H1 (cell line): ENCODE results near the gene ZNF747. TPM values are rescaled to one million over a fixed set of nuclear protein-coding genes. Genes with fewer than 3 reads are reported as not detected.

Experiments
- CTCF ChIA-PET: fragments of 300-600 bp; sonication (Branson Sonifier 250); formaldehyde crosslinking; loops from one replicate; lab custom pipeline; 2021; ENCODE audit not compliant: partially characterized antibody; lab: Charles Lee
- POLR2A ChIA-PET: fragments of 300-600 bp; sonication (Branson Sonifier 250); formaldehyde crosslinking; loops from one replicate; lab custom pipeline; 2021; ENCODE audit warnings: inconsistent platforms; ENCODE audit not compliant: partially characterized antibody; lab: Charles Lee
- DNase-seq, 2 experiments: peaks; one replicate each; pipeline versions ENCODE4 v3.0.0 to v3.0.0-alpha.2; 2010 to 2022; ENCODE audit warnings: low spot score in 2 of 2, low read depth in 1 of 2, mixed read lengths in 1 of 2
- FAIRE-seq: peaks from 2 replicates; lab custom pipeline; 2011; peaks lifted over from hg19 to GRCh38; lab: Jason Lieb, UNC
- H2AFZ ChIP-seq: 2 replicates; pipeline ENCODE4 v1.8.1; 2012; ENCODE audit warnings: low read length, inconsistent platforms
- H2AK5ac ChIP-seq: 2 replicates; pipeline ENCODE4 v1.6.1; 2013; ENCODE audit warnings: low read depth, low read length
- H2BK120ac ChIP-seq: replicated peaks from 2 replicates; pipeline ENCODE3; 2013; ENCODE audit warnings: low read depth, low read length, inconsistent platforms
- H2BK12ac ChIP-seq: 2 replicates; pipeline ENCODE4 v1.6.1; 2013; ENCODE audit warnings: low read depth, low read length
- H2BK15ac ChIP-seq: 2 replicates; pipeline ENCODE4 v1.6.1; 2013; ENCODE audit warnings: low read length
- H2BK20ac ChIP-seq: 2 replicates; pipeline ENCODE4 v1.6.1; 2013; ENCODE audit warnings: low read length
- H2BK5ac ChIP-seq: 2 replicates; pipeline ENCODE4 v1.6.1; 2013; ENCODE audit warnings: low read depth, low read length
- H3K14ac ChIP-seq: 2 replicates; pipeline ENCODE4 v1.6.1; 2013; ENCODE audit warnings: inconsistent platforms; ENCODE audit not compliant: insufficient read length
- H3K18ac ChIP-seq: 2 replicates; pipeline ENCODE4 v1.6.1; 2013; ENCODE audit warnings: low read length; ENCODE audit errors: extremely low read depth
- H3K23ac ChIP-seq: 2 replicates; pipeline ENCODE4 v1.6.1; 2013; ENCODE audit warnings: inconsistent platforms; ENCODE audit not compliant: insufficient read length
- H3K23me2 ChIP-seq: 2 replicates; pipeline ENCODE4 v1.6.1; 2013; ENCODE audit warnings: low read depth, low read length
- H3K27ac ChIP-seq: 2 replicates; pipeline ENCODE4 v1.6.1; 2011; ENCODE audit warnings: low read depth, low read length, inconsistent platforms
- H3K27me3 ChIP-seq, 4 experiments: replicated peaks in 1 of 4; 1 replicate in 1 of 4; 2 replicates in 3 of 4; pipeline versions ENCODE4 v1.6.1 to v1.8.1; 2011 to 2013; ENCODE audit warnings: low read length in 3 of 4, mild to moderate bottlenecking in 3 of 4, inconsistent platforms in 2 of 4, mixed read lengths in 2 of 4, moderate library complexity in 1 of 4; ENCODE audit not compliant: control insufficient read depth in 3 of 4, insufficient read depth in 3 of 4; ENCODE audit errors: extremely low read depth in 1 of 4
- H3K36me3 ChIP-seq, 4 experiments: 2 replicates each; pipeline versions ENCODE4 v1.6.1 to v1.8.1; 2011 to 2013; ENCODE audit warnings: mild to moderate bottlenecking in 4 of 4, low read length in 3 of 4, moderate library complexity in 2 of 4, control low read depth in 1 of 4, inconsistent platforms in 1 of 4; ENCODE audit not compliant: insufficient read depth in 4 of 4, control insufficient read depth in 2 of 4
- H3K4ac ChIP-seq: replicated peaks from 2 replicates; pipeline ENCODE3; 2013; ENCODE audit warnings: low read length, low read depth, mixed read lengths, inconsistent platforms; ENCODE audit not compliant: insufficient read length
- H3K4me1 ChIP-seq, 4 experiments: replicated peaks in 1 of 4; 1 replicate in 1 of 4; 2 replicates in 3 of 4; pipeline versions ENCODE4 v1.6.1 to v1.8.1; 2011 to 2013; ENCODE audit warnings: low read length in 3 of 4, inconsistent platforms in 2 of 4, mixed read lengths in 1 of 4; ENCODE audit not compliant: insufficient read depth in 4 of 4, control insufficient read depth in 3 of 4
- H3K4me2 ChIP-seq, 2 experiments: 2 replicates each; pipeline versions ENCODE4 v1.6.1 to v1.8.1; 2011 to 2013; ENCODE audit warnings: low read depth in 2 of 2, low read length in 2 of 2, control low read depth in 1 of 2, inconsistent platforms in 1 of 2, mild to moderate bottlenecking in 1 of 2; ENCODE audit not compliant: insufficient read depth in 1 of 2
- H3K4me3 ChIP-seq, 4 experiments: fragments of 200-600, 300-600 bp in 1 of 4; sonication (generic), shearing (Covaris generic), sonication (Bioruptor Twin) in 1 of 4; 2 replicates each; pipeline versions ENCODE4 v1.5.1 to v1.8.1; 2011 to 2016; ENCODE audit warnings: low read length in 4 of 4, low read depth in 3 of 4, control low read depth in 2 of 4, inconsistent platforms in 2 of 4, mild to moderate bottlenecking in 2 of 4, mixed read lengths in 1 of 4, moderate library complexity in 1 of 4; ENCODE audit not compliant: insufficient read depth in 2 of 4; ENCODE audit errors: extremely low read depth in 1 of 4
- H3K56ac ChIP-seq: replicated peaks from 2 replicates; pipeline ENCODE3; 2013; ENCODE audit warnings: low read depth, mild to moderate bottlenecking, mixed read lengths, low read length, inconsistent platforms; ENCODE audit not compliant: insufficient read length
- H3K79me1 ChIP-seq: 2 replicates; pipeline ENCODE4 v1.6.1; 2013; ENCODE audit warnings: low read depth, low read length, control low read depth
- H3K79me2 ChIP-seq, 2 experiments: 2 replicates each; pipeline versions ENCODE4 v1.6.1 to v1.8.1; 2012 to 2013; ENCODE audit warnings: low read length in 2 of 2, mild to moderate bottlenecking in 2 of 2, inconsistent platforms in 1 of 2; ENCODE audit not compliant: insufficient read depth in 2 of 2, control insufficient read depth in 1 of 2
- H3K9ac ChIP-seq, 4 experiments: replicated peaks in 1 of 4; 1 replicate in 1 of 4; 2 replicates in 3 of 4; pipeline versions ENCODE4 v1.6.1 to v1.8.1; 2011 to 2013; ENCODE audit warnings: low read depth in 3 of 4, low read length in 3 of 4, control low read depth in 2 of 4, mild to moderate bottlenecking in 2 of 4, moderate library complexity in 2 of 4, inconsistent platforms in 1 of 4; ENCODE audit errors: extremely low read depth in 1 of 4
- H3K9me3 ChIP-seq, 2 experiments: 2 replicates each; pipeline versions ENCODE4 v1.6.1 to v1.8.1; 2012 to 2013; ENCODE audit warnings: mild to moderate bottlenecking in 2 of 2, moderate library complexity in 2 of 2, control low read depth in 1 of 2, inconsistent platforms in 1 of 2, low read depth in 1 of 2, low read length in 1 of 2, mixed read lengths in 1 of 2; ENCODE audit not compliant: insufficient read depth in 2 of 2
- H4K20me1 ChIP-seq, 2 experiments: replicated peaks in 1 of 2; 2 replicates each; pipeline versions ENCODE3 to v1.8.1; 2011 to 2013; ENCODE audit warnings: inconsistent platforms in 2 of 2, low read length in 2 of 2, mild to moderate bottlenecking in 1 of 2; ENCODE audit not compliant: insufficient read depth in 2 of 2, control insufficient read depth in 1 of 2
- H4K5ac ChIP-seq: 2 replicates; pipeline ENCODE4 v1.6.1; 2013; ENCODE audit warnings: low read length, low read depth, mixed read lengths, inconsistent platforms; ENCODE audit not compliant: insufficient read length
- H4K8ac ChIP-seq: 2 replicates; pipeline ENCODE4 v1.8.0; 2013; ENCODE audit warnings: mild to moderate bottlenecking, moderate library complexity, low read length, inconsistent platforms; ENCODE audit not compliant: insufficient read depth; ENCODE audit errors: extremely low read depth
- H4K91ac ChIP-seq: replicated peaks from 2 replicates; pipeline ENCODE3; 2013; ENCODE audit warnings: low read length, mixed read lengths, inconsistent platforms; ENCODE audit not compliant: insufficient read length
- CHD2 ChIP-seq: IDR thresholded peaks from 2 replicates; pipeline ENCODE4 v1.6.1; 2012; ENCODE audit warnings: low read length, improper control_type of control experiment
- CREB1 ChIP-seq: IDR thresholded peaks from 2 replicates; pipeline ENCODE4 v1.6.1; 2012; ENCODE audit warnings: inconsistent platforms
- NRF1 ChIP-seq: IDR thresholded peaks from 2 replicates; pipeline ENCODE4 v1.6.1; 2011; ENCODE audit warnings: mild to moderate bottlenecking, low read depth, low read length, improper control_type of control experiment
- SRF ChIP-seq: IDR thresholded peaks from 2 replicates; pipeline ENCODE4 v1.6.1; 2011; ENCODE audit warnings: mild to moderate bottlenecking, low read depth, low read length, moderate library complexity
- WGBS, 2 experiments: shearing (Covaris generic) in 1 of 2; methylation state at CpG; one replicate each; pipeline versions ENCODE4 v1.1.6 to v1.1.7; 2013 to 2015; ENCODE audit warnings: low lambda C conversion rate in 2 of 2, mixed read lengths in 2 of 2, inconsistent platforms in 1 of 2, low coverage in 1 of 2, missing lambda C conversion rate in 1 of 2; ENCODE audit not compliant: insufficient replicate concordance in 2 of 2, insufficient coverage in 1 of 2, insufficient read length in 1 of 2; ENCODE audit errors: extremely low coverage in 1 of 2, missing lambda C conversion rate in 1 of 2; 5-methylcytosine and 5-hydroxymethylcytosine counted together
- polyA plus RNA-seq, 7 experiments: library from polyadenylated mRNA; depleted of rRNA in 3 of 7; stranded (reverse) in 5 of 7; unstranded in 2 of 7; fragments of >200 nt in 5 of 7; fragments of 200-250 nt in 2 of 7; gene quantifications; 1 replicate in 5 of 7; 2 replicates in 1 of 7; 4 replicates in 1 of 7; pipeline versions ENCODE4 v1.2.1 to v1.2.3, GENCODE V29; 2011 to 2013; ENCODE audit warnings: missing spikeins in 2 of 7, mixed read lengths in 2 of 7
- total RNA-seq: library from RNA; stranded (reverse); fragmentation: NEBNext Ultra II Directional; extraction: Animal tissue kit (Norgen Biotek cat#: 25700); gene quantifications from 2 replicates; pipeline ENCODE4 v1.2.1, GENCODE V29; 2021
- TF ChIP-seq, protein P1 (sequence below): IDR thresholded peaks from 2 replicates; pipeline ENCODE4 v1.6.1; 2012; ENCODE audit warnings: inconsistent platforms

Gene ZNF747
- total and polyA plus RNA-seq, 2 of the 8 experiments (the other 6 are each of a cell fraction or from before 2014, with no cell fraction given) = 9.9 to 10.3 TPM

DNA sequence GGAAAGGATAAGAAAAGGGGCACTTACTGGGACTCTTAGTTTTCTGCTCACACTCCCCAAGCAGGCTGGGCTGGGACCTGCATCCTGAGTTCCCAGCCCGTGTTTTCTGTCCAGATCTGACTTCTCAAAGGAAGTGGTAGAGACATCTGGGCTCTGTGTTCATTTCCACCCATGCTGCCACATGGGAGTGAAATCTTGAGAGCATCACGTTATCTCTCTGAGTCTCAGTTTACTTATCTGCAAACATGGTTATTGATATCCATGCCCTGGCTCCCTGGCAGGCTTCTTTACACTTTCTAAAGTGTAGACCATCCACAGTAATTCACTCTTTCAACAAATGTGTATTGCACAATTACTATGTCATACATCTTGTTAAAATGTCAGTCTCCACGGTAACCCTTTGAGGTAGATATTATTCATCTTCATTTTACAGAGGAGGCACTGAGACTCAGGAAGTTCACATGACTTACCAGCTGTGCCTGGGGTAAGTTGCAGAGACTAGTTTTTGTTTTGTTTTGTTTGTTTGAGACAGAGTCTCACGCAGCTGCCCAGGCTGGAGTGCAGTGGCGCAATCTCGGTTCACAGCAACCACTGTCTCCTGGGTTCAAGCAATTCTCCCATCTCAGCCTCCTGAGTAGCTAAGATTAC, 33.5 kb upstream of the ZNF747 start:
- H2BK5ac ChIP-seq = no peak overlapping the region
- peaks cover 0 to 9% (median 2%) of the 10 kb centered on the region in 4 experiments; a peak in 5 of 7 replicates for H3K4me1 ChIP-seq
- H3K4me3 ChIP-seq = no peak overlapping the region
- no peak overlapping the region for H2BK12ac ChIP-seq
- no peak overlapping the region for H2BK20ac ChIP-seq
- no peak overlapping the region for H4K91ac ChIP-seq
- H3K9me3 ChIP-seq = no peaks in the 10 kb centered on the region
- no peak overlapping the region for H2BK15ac ChIP-seq
- H4K20me1 ChIP-seq = no peaks in the 10 kb centered on the region
- no peak overlapping the region for H3K18ac ChIP-seq
- DNase-seq (no peak), FAIRE-seq (no peak)
- H3K79me2 ChIP-seq = no peaks in the 10 kb centered on the region
- no peak overlapping the region for H3K14ac ChIP-seq
- H2AFZ ChIP-seq = no peak overlapping the region
- H3K23ac ChIP-seq = no peak overlapping the region
- ChIA-PET POLR2A (interaction anchor here (0.9 to 5.0 kb wide), 6 partner anchors 10 to 42 kb away, joined by 3 to 26 read pairs (median 4); partner anchors contain the start of genes ZNF689, ZNF747, ZNF764 and ZNF785), CTCF (interaction anchor here (0.6 to 5.7 kb wide), 5 partner anchors 17 to 532 kb away, joined by 3 to 28 read pairs (median 6); partner anchors contain the start of genes DCTPP1, ZNF747 and ZNF785)
- no peak overlapping the region for H2AK5ac ChIP-seq
- no peaks in the 10 kb centered on the region; a peak in 1 of 7 replicates for H3K27me3 ChIP-seq
- no peak overlapping the region for H3K27ac ChIP-seq
- H4K5ac ChIP-seq = no peak overlapping the region
- H2BK120ac ChIP-seq = no peak overlapping the region
- H3K4me2 ChIP-seq = no peak overlapping the region
- H4K8ac ChIP-seq = no peak overlapping the region
- H3K9ac ChIP-seq = no peak overlapping the region
- H3K56ac ChIP-seq = no peak overlapping the region
- no peaks in the 10 kb centered on the region for H3K36me3 ChIP-seq
- H3K23me2 ChIP-seq = peaks cover 12% of the 10 kb centered on the region; the same call in 1 of the 2 replicates
- WGBS, 2 experiments = 93% methylated on average over 6 of the region's 6 CpGs; no CpG with 5 or more reads in 1 of the 2 experiments
- no peak overlapping the region for H3K4ac ChIP-seq
- no peaks in the 10 kb centered on the region for H3K79me1 ChIP-seq
- TF ChIP-seq SRF = no peak
- TF ChIP-seq CHD2 = no peak
- no peak for TF ChIP-seq NRF1
- TF ChIP-seq, protein P1, sequence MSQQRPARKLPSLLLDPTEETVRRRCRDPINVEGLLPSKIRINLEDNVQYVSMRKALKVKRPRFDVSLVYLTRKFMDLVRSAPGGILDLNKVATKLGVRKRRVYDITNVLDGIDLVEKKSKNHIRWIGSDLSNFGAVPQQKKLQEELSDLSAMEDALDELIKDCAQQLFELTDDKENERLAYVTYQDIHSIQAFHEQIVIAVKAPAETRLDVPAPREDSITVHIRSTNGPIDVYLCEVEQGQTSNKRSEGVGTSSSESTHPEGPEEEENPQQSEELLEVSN = no peak
- no peak for TF ChIP-seq CREB1
